ENCODE results near the gene AFF3. TPM values are rescaled to one million over a fixed set of nuclear protein-coding genes. Genes with fewer than 3 reads are reported as not detected.

AFF3 gene
- total and polyA plus RNA-seq, 2 of the 13 experiments (the other 11 are each of a cell fraction or from before 2014, with no cell fraction given): not detected

- TF ChIP-seq, protein P1, sequence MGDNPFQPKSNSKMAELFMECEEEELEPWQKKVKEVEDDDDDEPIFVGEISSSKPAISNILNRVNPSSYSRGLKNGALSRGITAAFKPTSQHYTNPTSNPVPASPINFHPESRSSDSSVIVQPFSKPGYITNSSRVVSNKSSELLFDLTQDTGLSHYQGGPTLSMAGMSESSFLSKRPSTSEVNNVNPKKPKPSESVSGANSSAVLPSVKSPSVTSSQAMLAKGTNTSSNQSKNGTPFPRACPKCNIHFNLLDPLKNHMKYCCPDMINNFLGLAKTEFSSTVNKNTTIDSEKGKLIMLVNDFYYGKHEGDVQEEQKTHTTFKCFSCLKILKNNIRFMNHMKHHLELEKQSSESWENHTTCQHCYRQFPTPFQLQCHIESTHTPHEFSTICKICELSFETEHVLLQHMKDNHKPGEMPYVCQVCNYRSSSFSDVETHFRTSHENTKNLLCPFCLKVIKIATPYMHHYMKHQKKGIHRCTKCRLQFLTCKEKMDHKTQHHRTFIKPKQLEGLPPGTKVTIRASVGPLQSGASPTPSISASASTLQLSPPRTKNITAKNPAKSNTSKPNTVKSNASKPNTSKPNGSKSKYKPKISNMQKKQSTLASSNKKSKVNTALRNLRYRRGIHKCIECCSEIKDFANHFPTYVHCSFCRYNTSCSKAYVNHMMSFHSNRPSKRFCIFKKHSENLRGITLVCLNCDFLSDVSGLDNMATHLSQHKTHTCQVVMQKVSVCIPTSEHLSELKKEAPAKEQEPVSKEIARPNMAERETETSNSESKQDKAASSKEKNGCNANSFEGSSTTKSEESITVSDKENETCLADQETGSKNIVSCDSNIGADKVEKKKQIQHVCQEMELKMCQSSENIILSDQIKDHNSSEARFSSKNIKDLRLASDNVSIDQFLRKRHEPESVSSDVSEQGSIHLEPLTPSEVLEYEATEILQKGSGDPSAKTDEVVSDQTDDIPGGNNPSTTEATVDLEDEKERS (CRISPR knock-in tag; IDR thresholded peaks at IDR 0.05): no peak
- no peak for TF ChIP-seq ARHGAP35 (CRISPR knock-in tag; IDR thresholded peaks at IDR 0.05; ENCODE audit: borderline replicate concordance)
- TF ChIP-seq AGO1 (IDR thresholded peaks at IDR 0.05; ENCODE audit: low read depth, low read length, poor library complexity, severe bottlenecking): no peak
- TF ChIP-seq, protein P2, sequence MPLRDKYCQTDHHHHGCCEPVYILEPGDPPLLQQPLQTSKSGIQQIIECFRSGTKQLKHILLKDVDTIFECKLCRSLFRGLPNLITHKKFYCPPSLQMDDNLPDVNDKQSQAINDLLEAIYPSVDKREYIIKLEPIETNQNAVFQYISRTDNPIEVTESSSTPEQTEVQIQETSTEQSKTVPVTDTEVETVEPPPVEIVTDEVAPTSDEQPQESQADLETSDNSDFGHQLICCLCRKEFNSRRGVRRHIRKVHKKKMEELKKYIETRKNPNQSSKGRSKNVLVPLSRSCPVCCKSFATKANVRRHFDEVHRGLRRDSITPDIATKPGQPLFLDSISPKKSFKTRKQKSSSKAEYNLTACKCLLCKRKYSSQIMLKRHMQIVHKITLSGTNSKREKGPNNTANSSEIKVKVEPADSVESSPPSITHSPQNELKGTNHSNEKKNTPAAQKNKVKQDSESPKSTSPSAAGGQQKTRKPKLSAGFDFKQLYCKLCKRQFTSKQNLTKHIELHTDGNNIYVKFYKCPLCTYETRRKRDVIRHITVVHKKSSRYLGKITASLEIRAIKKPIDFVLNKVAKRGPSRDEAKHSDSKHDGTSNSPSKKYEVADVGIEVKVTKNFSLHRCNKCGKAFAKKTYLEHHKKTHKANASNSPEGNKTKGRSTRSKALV (CRISPR knock-in tag; IDR thresholded peaks at IDR 0.05): no peak
- TF ChIP-seq MATR3 (CRISPR knock-in tag; IDR thresholded peaks at IDR 0.05): no peak
- no peak for TF ChIP-seq ZNF598 (CRISPR knock-in tag; IDR thresholded peaks at IDR 0.05; ENCODE audit: borderline replicate concordance)
- no peak for TF ChIP-seq ZNF629 (CRISPR knock-in tag; conservative IDR thresholded peaks at IDR 0.05)
- TF ChIP-seq, protein P3, sequence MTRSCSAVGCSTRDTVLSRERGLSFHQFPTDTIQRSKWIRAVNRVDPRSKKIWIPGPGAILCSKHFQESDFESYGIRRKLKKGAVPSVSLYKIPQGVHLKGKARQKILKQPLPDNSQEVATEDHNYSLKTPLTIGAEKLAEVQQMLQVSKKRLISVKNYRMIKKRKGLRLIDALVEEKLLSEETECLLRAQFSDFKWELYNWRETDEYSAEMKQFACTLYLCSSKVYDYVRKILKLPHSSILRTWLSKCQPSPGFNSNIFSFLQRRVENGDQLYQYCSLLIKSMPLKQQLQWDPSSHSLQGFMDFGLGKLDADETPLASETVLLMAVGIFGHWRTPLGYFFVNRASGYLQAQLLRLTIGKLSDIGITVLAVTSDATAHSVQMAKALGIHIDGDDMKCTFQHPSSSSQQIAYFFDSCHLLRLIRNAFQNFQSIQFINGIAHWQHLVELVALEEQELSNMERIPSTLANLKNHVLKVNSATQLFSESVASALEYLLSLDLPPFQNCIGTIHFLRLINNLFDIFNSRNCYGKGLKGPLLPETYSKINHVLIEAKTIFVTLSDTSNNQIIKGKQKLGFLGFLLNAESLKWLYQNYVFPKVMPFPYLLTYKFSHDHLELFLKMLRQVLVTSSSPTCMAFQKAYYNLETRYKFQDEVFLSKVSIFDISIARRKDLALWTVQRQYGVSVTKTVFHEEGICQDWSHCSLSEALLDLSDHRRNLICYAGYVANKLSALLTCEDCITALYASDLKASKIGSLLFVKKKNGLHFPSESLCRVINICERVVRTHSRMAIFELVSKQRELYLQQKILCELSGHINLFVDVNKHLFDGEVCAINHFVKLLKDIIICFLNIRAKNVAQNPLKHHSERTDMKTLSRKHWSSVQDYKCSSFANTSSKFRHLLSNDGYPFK (CRISPR knock-in tag; IDR thresholded peaks at IDR 0.05; ENCODE audit: borderline replicate concordance): no peak
- TF ChIP-seq ZNF432 (CRISPR knock-in tag; IDR thresholded peaks at IDR 0.05; ENCODE audit: borderline replicate concordance): no peak
- no peak for TF ChIP-seq ZGPAT (CRISPR knock-in tag; IDR thresholded peaks at IDR 0.05)
- TF ChIP-seq NR2C2 (CRISPR knock-in tag; IDR thresholded peaks at IDR 0.05; ENCODE audit: borderline replicate concordance): no peak
- no peak for TF ChIP-seq ZZZ3 (CRISPR knock-in tag; IDR thresholded peaks at IDR 0.05; ENCODE audit: borderline replicate concordance)
- no peak for TF ChIP-seq SAFB2 (CRISPR knock-in tag; IDR thresholded peaks at IDR 0.05; ENCODE audit: borderline replicate concordance, low read depth)
These were observed 518.8 kb downstream of the AFF3 start (continued) for GRCh38 chr2:99623613-99624012.

Data from HepG2 (cell line).